Activated CD4-positive, alpha-beta T cell treated with anti-CD3 and anti-CD28 coated beads, Interleukin-2, amount 10 ng/mL, durations not matched to agents 24 days and 14 days (primary cell): ENCODE measurements around the gene TRIM72. TPM values are rescaled to one million over a fixed set of nuclear protein-coding genes. Genes with fewer than 3 reads are reported as not detected.

Source experiments
- DNase-seq: peaks from one replicate; pipeline ENCODE4 v3.0.0; 2022
- H3K27ac Mint-ChIP-seq: one replicate; pipeline ENCODE4 v1.8.0; 2022; ENCODE audit warnings: mild to moderate bottlenecking, mixed read lengths
- H3K27me3 Mint-ChIP-seq: one replicate; pipeline ENCODE4 v1.8.0; 2022; ENCODE audit warnings: mixed read lengths
- H3K36me3 Mint-ChIP-seq: one replicate; pipeline ENCODE4 v1.8.0; 2022; ENCODE audit warnings: low read depth, mild to moderate bottlenecking, mixed read lengths
- H3K4me1 Mint-ChIP-seq: one replicate; pipeline ENCODE4 v1.8.0; 2021; ENCODE audit warnings: mixed read lengths
- H3K4me3 Mint-ChIP-seq: one replicate; pipeline ENCODE4 v1.8.0; 2022; ENCODE audit warnings: mild to moderate bottlenecking, moderate library complexity, mixed read lengths
- H3K9me3 Mint-ChIP-seq: one replicate; pipeline ENCODE4 v1.8.0; 2021; ENCODE audit warnings: mixed read lengths
- intact Hi-C: fragments of 100-400 bp; cut with micrococcal nuclease; formaldehyde crosslinking; loops from one replicate; pipeline ENCODE4 v1.15.1; 2023
- total RNA-seq: library from RNA; stranded (reverse); gene quantifications from 2 replicates; pipeline ENCODE4 v1.2.3, GENCODE V29; 2022

TRIM72 gene
- total RNA-seq, 1 donor from 2014 or later: 0.09 TPM

- H3K36me3 Mint-ChIP-seq: no peaks in the 10 kb centered on the region
- DNase-seq: peak; percentile 74
Observed at GRCh38 chr16:31215287-31216162, 1.6 kb downstream of the TRIM72 start.

GRCh38 chr16:31216422-31217135 is 2.7 kb downstream of the TRIM72 start, which contains the start of gene PYDC1:
TSS of gene PYDC1 (minus strand) at chr16:31217135. CDS start at chr16:31217028, 107 bp downstream.
- Mint-ChIP-seq H3K27me3 (peaks cover 51% of the 10 kb centered on the region), H3K4me3 (peak within 1 kb of the TSS; percentile 84), H3K36me3 (no peaks in the 10 kb centered on the region), H3K9me3 (no peaks in the 10 kb centered on the region), H3K27ac (no peak within 1 kb of the TSS), H3K4me1 (peaks cover 21% of the 10 kb centered on the region)
- intact Hi-C loops: loop anchor here (5.0 kb wide), 1 partner anchor 86 kb away; no protein-coding TSS in a partner anchor
- DNase-seq: peak; percentile 77

More at GRCh38 chr16:31215287-31216162, 1.6 kb downstream of the TRIM72 start:
- Mint-ChIP-seq H3K4me1 (peaks cover 21% of the 10 kb centered on the region), H3K9me3 (no peaks in the 10 kb centered on the region), H3K27me3 (peaks cover 41% of the 10 kb centered on the region), H3K27ac (peak overlapping the region; percentile 51), H3K4me3 (peak overlapping the region; percentile 84)
- intact Hi-C loops: loop anchor here (5.0 kb wide), 1 partner anchor 87 kb away; no protein-coding TSS in a partner anchor

- intact Hi-C loops: loop anchor here (5.0 kb wide), 1 partner anchor 85 kb away; no protein-coding TSS in a partner anchor
- H3K27ac Mint-ChIP-seq: no peak overlapping the region
Observed at GRCh38 chr16:31217136-31217530, 3.2 kb downstream of the TRIM72 start.

GRCh38 chr16:31219154-31219741 is 5.3 kb downstream of the TRIM72 start:
- Mint-ChIP-seq H3K27me3 (peaks cover 46% of the 10 kb centered on the region), H3K4me1 (peaks cover 16% of the 10 kb centered on the region), H3K4me3 (no peak overlapping the region), H3K9me3 (no peaks in the 10 kb centered on the region), H3K27ac (no peak overlapping the region), H3K36me3 (no peaks in the 10 kb centered on the region)
- DNase-seq: no peak
- intact Hi-C loops: loop anchor here (5.0 kb wide), 1 partner anchor 83 kb away; no protein-coding TSS in a partner anchor

More at GRCh38 chr16:31217136-31217530, 3.2 kb downstream of the TRIM72 start:
- no peaks in the 10 kb centered on the region for H3K36me3 Mint-ChIP-seq
- H3K4me3 Mint-ChIP-seq: peak overlapping the region; percentile 84
- no peak for DNase-seq
- peaks cover 54% of the 10 kb centered on the region for H3K27me3 Mint-ChIP-seq
- H3K9me3 Mint-ChIP-seq: no peaks in the 10 kb centered on the region
- peaks cover 20% of the 10 kb centered on the region for H3K4me1 Mint-ChIP-seq

- no peaks in the 10 kb centered on the region for H3K9me3 Mint-ChIP-seq
- H3K27ac Mint-ChIP-seq: no peak overlapping the region
- DNase-seq: no peak
- peaks cover 34% of the 10 kb centered on the region for H3K27me3 Mint-ChIP-seq
- intact Hi-C loops: no loop called here
- H3K36me3 Mint-ChIP-seq: no peaks in the 10 kb centered on the region
- H3K4me1 Mint-ChIP-seq: peaks cover 8% of the 10 kb centered on the region
- H3K4me3 Mint-ChIP-seq: no peak overlapping the region
Observed at GRCh38 chr16:31221357-31222160, 7.6 kb downstream of the TRIM72 start.

GRCh38 chr16:31223044-31223443 is 9.1 kb downstream of the TRIM72 start:
- H3K4me3 Mint-ChIP-seq: no peak overlapping the region
- peaks cover 5% of the 10 kb centered on the region for H3K4me1 Mint-ChIP-seq
- no peak for DNase-seq
- H3K27me3 Mint-ChIP-seq: peaks cover 21% of the 10 kb centered on the region
- intact Hi-C loops: no loop called here
- no peaks in the 10 kb centered on the region for H3K9me3 Mint-ChIP-seq
- H3K27ac Mint-ChIP-seq: no peak overlapping the region
- no peaks in the 10 kb centered on the region for H3K36me3 Mint-ChIP-seq

GRCh38 chr16:31224092-31224955 is 10.4 kb downstream of the TRIM72 start:
- H3K9me3 Mint-ChIP-seq: no peaks in the 10 kb centered on the region
- no peak overlapping the region for H3K27ac Mint-ChIP-seq
- no peak for DNase-seq
- H3K36me3 Mint-ChIP-seq: no peaks in the 10 kb centered on the region
- H3K4me3 Mint-ChIP-seq: no peak overlapping the region
- intact Hi-C loops: no loop called here
- peaks cover 14% of the 10 kb centered on the region for H3K27me3 Mint-ChIP-seq
- peaks cover 5% of the 10 kb centered on the region for H3K4me1 Mint-ChIP-seq

- H3K27me3 Mint-ChIP-seq: peaks cover 14% of the 10 kb centered on the region
- intact Hi-C loops: no loop called here
- H3K4me3 Mint-ChIP-seq: no peak overlapping the region
- H3K36me3 Mint-ChIP-seq: no peaks in the 10 kb centered on the region
- H3K27ac Mint-ChIP-seq: no peak overlapping the region
- no peaks in the 10 kb centered on the region for H3K9me3 Mint-ChIP-seq
- DNase-seq: no peak
- H3K4me1 Mint-ChIP-seq: peaks cover 5% of the 10 kb centered on the region
Observed at GRCh38 chr16:31225193-31225592, 11.3 kb downstream of the TRIM72 start.

- intact Hi-C loops: no loop called here
- H3K36me3 Mint-ChIP-seq: no peaks in the 10 kb centered on the region
- no peak for DNase-seq
- no peaks in the 10 kb centered on the region for H3K9me3 Mint-ChIP-seq
- no peaks in the 10 kb centered on the region for H3K27me3 Mint-ChIP-seq
- no peak overlapping the region for H3K4me3 Mint-ChIP-seq
- H3K4me1 Mint-ChIP-seq: no peaks in the 10 kb centered on the region
- no peak overlapping the region for H3K27ac Mint-ChIP-seq
Observed at GRCh38 chr16:31228206-31228605, 14.3 kb downstream of the TRIM72 start.

GRCh38 chr16:31229501-31229900 is 15.6 kb downstream of the TRIM72 start:
- peaks cover 2% of the 10 kb centered on the region for H3K4me1 Mint-ChIP-seq
- H3K36me3 Mint-ChIP-seq: no peaks in the 10 kb centered on the region
- peaks cover 5% of the 10 kb centered on the region for H3K9me3 Mint-ChIP-seq
- intact Hi-C loops: no loop called here
- H3K27me3 Mint-ChIP-seq: no peaks in the 10 kb centered on the region
- no peak for DNase-seq
- H3K4me3 Mint-ChIP-seq: no peak overlapping the region
- H3K27ac Mint-ChIP-seq: no peak overlapping the region

GRCh38 chr16:31238041-31238440 is 24.1 kb downstream of the TRIM72 start:
- Mint-ChIP-seq H3K36me3 (no peaks in the 10 kb centered on the region), H3K27me3 (no peaks in the 10 kb centered on the region), H3K27ac (no peak overlapping the region), H3K9me3 (peaks cover 7% of the 10 kb centered on the region), H3K4me3 (no peak overlapping the region), H3K4me1 (peaks cover 5% of the 10 kb centered on the region)
- DNase-seq: no peak
- intact Hi-C loops: no loop called here

- DNase-seq: no peak
- Mint-ChIP-seq H3K4me3 (no peak overlapping the region), H3K9me3 (no peaks in the 10 kb centered on the region), H3K27ac (no peak overlapping the region), H3K4me1 (no peaks in the 10 kb centered on the region), H3K36me3 (no peaks in the 10 kb centered on the region), H3K27me3 (no peaks in the 10 kb centered on the region)
- intact Hi-C loops: no loop called here
Observed at GRCh38 chr16:31242206-31242605, 28.3 kb downstream of the TRIM72 start.
